NCI-H1105 (cell line): ENCODE results near the gene ZMAT3.

Source experiments
- DNase-seq: peaks from one replicate; lab custom pipeline; 2025; lab: John Stamatoyannopoulos, UW

Gene ZMAT3

DNA sequence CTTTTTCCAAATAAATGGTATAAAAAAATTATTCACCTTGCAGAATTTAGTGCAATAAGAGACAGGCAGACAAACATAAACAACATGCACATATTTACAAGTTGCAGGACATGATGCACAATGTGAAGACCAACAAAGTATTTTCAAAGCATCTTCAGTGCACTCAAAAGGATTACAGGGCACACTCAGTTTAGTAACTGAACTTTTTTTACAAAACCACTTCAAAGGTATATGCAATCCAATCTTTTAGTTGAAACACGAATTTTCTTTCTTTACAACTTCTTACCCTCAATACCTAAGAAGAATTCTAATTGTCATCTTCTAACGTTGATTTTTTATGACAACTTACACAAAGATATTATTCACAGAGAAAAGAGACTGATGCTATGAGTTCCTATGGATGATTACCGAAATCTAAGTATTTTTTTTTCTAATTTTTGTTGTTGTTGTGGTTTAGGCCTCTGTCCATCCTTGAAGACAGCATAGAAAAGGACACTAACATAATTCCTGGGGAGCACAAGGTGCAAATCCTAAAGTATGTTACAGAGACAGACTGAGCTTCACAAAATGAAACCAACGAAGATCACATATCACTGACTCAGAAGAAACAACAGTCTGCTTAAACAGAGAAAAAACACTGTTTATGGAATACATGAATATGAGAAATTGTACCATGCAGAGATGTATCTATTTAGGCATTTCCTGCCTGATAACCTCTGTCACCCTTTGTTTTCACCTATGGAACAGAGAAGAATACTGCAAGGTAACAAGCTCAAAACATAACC, 50.3 kb downstream of the ZMAT3 start:
- DNase-seq = no peak

DNA sequence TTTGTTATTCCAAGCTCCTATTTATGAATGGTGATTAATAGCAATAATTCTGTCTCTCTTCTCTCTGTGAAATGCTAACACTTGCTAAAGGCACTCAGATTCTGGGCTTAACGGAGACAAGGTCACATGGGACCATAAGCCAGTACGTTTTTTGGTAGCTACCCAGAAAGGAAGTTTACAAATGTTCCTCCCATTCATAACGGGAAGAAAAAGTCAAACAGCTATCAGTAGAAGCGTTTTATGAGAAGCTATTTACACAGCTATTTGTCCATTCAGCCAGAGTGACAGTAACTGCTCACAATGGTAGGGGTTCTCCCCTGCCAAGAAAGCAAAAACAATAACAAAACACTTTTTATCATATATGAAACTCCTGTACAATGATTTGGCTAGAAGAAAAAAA, 51.5 kb downstream of the ZMAT3 start:
- no peak for DNase-seq

DNA sequence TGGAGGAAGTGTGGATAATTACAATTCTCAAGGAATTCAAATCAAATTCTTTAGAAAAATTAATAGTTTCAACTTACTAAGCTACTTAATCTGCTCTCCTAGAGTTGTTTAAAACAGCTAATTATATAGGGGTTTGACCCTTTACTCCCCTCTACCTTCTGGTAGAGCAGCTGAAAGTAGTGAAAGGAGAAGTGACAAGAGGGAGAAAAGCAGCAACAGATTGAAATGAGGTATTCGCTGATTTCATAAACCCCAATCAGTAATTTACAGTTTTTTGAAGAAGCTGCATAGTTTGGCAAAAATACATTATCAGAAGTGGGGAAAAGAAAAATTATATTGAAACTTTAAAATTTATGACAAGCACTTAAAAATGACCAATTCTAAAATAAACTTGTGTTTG, 52.8 kb downstream of the ZMAT3 start:
- no peak for DNase-seq

DNA sequence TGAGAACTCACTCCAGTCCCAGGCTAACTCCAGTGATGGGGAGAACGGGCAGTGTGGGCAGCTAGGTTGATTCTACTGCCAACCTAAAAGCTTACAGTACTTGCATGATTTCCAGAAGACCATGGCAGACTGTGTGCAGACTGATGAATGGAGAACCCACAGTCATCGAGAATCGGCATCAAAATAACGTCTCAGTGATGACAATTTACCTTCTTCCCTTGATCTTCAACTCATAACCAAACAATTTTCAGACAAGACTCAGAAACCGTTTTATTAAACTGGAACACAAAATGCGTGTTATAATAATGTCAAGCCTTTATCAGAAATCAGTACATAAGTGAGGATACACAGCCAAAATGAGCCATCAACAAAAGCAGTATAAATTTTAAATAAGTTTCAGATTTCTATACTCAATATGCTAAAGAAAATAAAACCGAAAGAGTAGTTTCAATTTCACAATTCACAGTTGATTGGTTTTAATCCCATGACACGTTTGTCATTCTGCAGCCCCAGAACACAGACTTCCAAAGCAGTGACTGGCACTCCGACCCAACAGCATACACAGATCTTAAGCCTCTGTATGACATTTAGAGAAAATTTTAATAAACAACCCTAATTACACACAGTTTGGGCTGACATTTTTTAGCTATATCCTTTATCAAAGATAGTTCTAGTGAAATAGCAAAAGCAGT, 54.5 kb downstream of the ZMAT3 start:
- DNase-seq = no peak

DNA sequence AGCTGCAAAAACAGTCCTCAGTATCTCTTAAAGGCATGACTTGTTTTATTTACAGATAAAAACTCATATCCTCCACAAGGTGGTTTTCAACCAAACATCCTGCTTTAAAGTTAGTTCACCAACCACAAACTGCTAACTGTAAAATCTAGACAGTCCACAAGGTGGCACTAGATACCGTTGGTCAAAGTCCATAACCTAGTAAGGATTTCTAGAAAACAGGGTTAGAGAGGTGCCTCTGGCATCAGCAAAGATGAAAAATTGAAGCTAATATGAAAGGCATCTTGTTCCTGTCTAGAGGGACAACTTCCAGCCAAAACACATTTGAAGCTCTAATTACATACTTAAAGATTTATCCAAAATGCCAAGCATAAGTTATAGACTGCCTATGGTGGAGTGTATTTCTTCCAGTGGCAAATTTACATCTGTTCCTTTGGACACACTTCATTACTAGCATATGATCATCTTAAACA, 56.0 kb downstream of the ZMAT3 start:
- peak; percentile 79 for DNase-seq

DNA sequence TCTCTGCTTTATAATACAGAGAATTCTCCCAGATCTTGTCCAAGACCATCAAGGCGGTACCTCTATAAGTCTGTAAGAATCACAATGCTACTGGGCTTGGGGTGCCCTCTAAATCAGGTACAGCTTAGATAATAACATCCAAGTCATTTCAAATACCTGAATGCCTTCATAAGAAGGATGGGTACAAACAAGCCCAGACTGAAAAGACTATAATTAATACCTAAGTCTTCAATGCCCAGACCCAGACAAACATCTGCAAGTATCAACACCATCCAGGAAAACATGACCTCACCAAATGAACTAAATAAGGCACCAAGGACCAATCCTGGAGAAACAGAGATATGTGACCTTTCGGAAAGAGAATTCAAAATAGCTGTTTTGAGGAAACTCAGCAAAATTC, 65.9 kb downstream of the ZMAT3 start:
- DNase-seq = no peak

DNA sequence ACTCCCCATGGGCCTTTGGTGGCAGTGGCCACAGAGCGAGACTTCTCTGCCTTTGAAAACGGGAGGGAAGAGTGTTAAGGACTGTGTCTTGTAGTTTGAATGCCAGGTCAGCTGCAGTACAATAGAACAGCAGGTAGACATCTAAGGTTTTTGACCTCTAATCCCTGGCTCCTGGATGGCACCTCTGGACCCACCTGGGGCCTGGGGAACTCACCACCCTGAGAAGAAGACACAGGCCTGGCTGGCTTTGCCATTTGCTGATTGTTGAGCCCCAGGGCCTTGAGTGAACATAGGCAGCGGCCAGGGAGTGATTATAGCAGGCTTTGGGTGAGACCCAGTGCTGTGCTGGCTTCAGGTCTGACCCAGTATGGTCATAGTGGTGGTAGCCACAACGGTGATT, 66.4 kb downstream of the ZMAT3 start:
- DNase-seq = no peak

DNA sequence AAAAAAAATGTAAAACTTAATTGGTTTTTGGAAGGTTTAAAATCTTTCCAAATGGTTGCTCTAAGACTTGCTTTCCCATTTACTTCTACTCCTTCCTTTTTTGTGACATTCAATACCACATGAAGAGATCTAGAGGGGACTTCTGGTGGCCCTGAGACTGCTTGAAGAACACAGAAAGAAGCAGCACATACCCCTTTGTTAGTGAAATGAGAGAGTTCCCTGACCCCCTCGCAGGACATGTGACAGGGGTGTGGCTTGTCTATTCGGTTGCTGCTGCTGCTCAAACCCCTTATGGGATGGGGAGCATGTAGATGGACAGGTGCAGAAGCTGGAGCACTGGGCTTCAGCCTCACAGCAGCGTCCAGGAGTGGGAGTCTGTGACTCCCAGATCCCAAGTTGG, 71.0 kb downstream of the ZMAT3 start:
- DNase-seq = no peak

DNA sequence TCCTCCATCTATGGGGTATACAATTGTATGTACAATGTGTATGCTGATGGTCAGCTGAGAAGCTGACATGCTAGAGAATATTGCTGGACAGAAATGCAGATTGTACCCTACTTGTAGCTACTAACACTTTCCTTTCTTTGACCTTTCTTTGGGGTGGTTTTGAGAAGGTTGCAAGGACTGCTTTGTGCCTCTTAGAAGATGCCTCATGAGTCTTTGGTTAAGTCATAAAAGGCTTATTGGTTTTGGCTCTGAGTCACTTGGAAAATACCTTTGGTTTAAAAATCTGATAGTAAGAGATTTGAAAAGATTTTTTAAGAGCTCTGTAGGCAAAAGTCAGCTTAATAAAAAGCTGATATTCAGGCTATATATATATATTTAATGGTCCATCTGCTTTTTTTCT, 71.5 kb downstream of the ZMAT3 start:
- no peak for DNase-seq

DNA sequence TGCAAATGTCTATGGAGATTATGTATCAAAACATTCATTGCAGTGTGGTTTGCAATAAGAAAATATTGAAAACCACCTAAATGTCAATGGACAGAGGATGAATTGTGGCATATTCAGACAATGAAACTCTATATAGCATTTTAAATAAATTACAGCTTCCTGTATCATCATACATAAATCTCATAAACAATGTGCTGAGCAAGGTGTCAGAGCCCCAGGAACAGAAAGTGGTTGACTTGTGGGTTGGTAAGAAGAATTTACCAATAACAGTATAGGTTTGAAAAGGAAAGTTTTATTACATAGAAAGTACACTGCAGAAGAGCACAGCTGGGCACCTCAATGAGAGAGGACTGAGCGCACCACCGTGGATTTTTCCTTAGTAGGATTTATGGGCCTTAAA, 75.2 kb downstream of the ZMAT3 start:
- no peak for DNase-seq

DNA sequence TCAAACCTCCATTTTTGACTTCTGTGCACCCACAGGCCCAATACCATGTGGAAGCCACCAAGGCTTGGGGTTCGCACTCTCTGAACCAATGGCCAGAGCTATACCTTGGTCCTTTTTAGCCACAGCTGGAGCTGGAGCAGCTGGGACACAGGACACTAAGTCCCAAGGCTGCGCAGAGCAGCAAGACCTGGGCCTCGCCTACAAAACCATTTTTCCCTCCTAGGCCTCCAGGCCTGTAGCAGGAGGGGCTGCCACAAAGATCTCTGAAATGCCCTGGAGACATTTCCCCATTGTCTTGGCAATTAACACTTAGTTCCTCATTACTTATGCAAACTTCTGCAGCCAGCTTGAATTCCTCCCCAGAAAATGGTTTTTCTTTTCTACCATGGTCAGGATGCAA, 81.3 kb downstream of the ZMAT3 start:
- DNase-seq = no peak

DNA sequence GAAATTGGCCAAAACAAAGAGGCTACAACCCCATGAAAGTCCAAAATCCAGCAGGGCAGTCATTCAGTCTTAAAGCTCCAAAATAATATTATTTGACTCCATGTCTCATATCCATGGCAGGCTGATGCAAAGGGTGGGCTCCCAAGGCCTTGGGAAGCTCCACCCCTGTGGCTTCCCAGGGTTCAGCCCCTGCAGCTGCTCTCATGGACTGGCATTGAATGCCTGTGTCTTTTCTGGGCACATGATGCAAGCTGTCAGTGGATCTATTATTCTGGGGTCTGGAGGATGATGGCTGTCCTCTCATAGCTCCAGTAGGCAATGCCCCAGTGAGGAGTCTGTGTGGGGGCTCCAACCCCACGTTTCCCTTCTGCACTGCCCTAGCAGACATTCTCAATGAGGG, 81.8 kb downstream of the ZMAT3 start:
- no peak for DNase-seq

DNA sequence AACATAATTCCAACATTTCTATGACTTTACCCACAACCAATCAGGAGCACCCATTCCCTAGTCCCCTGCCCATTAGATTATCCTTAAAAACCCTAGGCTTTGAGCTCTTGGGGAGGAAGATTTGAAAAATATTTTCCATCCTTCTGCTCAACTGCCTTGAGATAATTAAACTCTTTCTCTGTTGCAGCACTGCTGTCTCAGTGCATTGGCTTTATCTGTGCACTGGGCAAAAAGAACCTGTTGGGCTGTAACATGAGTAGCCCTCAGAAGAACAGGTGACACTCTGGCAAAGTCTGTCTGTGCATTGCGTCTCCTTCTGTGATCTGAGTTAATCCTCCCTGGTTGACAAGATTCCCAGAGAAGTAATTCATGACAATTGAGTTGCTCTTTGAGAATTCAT, 83.9 kb downstream of the ZMAT3 start:
- DNase-seq = no peak

DNA sequence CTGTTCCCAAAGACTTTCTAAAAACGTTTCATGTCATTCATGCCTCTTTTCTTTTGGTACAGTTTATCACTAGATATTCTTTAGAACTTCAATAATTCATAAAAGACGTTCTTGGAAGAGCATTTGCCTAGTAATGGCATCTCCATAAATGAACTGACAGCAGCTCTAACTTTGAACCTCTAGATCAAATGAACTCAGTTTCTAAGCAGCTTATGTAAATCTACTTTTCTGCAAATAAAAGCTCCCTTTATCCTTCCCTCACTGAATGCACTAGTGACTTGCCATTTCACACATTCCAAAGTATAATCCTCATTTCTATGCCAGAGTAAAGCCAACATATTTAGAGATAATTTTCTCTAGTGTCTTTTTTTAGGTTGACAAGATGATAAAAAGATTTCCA, 85.2 kb downstream of the ZMAT3 start:
- DNase-seq = no peak

DNA sequence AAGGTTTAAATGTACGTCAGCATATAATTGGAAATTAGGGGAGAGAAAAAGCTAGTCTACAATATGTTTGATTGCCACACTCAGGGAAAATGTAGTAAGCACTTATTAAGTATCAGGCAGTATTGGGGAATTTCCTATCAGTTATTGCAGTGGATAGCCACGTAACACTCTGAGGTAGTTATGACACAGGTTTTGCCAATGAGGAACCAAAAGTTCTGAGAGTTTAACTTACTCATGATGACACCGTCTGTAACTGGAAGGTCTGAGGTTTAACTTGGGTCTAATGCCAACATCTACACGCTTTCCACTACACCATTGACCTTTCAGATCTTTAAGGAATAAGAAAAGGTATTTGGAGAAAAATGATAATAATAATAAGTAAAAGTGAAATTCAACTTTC, 89.5 kb downstream of the ZMAT3 start:
- no peak for DNase-seq

DNA sequence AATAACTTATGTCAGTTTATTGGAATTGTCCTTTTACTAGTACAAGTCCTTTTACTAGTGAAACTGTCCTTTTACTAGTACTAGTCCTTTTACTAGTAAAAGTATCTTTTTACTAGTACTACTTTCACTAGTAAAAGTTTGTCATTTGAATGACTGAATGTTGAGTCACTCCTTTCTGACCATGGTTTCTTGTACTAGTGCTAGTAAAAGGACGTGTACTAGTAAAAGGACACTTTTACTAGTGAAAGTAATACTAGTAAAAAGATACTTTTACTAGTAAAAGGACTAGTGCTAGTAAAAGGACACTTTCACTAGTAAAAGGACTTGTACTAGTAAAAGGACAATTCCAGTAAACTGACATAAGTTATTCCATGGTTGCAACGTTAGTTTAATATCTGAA, 96.3 kb downstream of the ZMAT3 start:
- no peak for DNase-seq

DNA sequence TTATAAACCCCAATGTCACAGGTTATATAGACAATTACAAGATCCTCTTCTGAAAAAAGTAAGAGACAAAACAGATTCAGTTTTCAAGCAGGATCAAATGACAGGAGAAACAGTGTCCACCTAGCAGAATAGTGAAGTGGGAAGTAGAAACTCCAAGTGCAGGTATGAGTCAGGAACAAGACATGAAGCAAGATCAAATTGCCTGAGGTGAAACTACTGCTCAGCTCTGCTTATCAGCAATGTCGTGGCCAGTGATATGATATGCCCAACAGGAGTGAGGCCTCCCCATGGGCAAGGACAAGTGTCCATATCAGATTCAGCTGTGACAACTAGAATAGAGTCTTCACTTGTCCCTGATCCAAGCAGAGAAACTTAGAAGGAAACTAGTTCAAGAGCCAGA, 100.0 kb downstream of the ZMAT3 start:
- no peak for DNase-seq

DNA sequence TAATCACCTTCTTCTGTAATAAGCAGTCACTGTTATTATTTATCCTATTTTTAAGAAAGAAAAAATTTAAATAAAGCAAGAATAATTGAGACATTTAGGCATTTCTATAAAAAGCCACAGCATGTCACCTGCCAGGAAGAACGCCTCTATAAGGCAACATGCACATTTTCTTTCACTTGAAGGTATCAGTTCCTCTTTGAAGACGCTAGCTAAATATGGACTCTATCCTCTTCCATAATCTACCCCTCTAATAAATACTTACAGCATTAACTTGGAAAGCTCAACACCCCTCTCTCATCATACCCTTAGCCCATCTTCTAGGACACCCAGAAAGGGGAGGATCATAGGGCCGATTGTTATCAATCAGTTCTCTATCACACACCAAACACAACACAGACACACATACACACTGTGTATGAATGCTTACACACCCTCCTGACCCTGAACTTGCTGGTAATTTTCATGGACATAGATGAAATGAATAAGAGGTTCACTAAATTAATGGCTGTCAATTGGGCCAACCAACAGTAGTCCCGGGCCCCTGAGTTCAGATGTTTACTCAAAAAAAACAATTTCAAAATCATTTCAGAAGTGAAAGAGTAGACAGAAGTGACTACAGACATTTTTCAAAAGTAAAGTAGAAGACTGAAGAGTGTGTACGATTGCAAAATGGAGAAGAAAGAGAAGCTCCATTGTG, 102.5 kb downstream of the ZMAT3 start:
- no peak for DNase-seq
